Cerebellar cortex (tissue), 1 donor: ENCODE results near the gene EEF1AKMT1.
"Not testable (repeated sequence)": the region's sequence is repeated elsewhere in the genome, so short reads cannot be mapped to it uniquely, and the experiment has no call there.

ENCODE experiments used
- DNase-seq: peaks from one replicate; pipeline ENCODE4 v3.0.0-alpha.2; 2015; ENCODE audit warnings: low spot score

The EEF1AKMT1 gene

GRCh38 chr13:20696073-20696472 is 77.7 kb downstream of the EEF1AKMT1 start:
- no peak for DNase-seq

- DNase-seq: no peak
These were observed 82.1 kb downstream of the EEF1AKMT1 start for GRCh38 chr13:20691616-20692015.

- DNase-seq: no peak
These were observed 84.5 kb downstream of the EEF1AKMT1 start for GRCh38 chr13:20689291-20689690.

DNA sequence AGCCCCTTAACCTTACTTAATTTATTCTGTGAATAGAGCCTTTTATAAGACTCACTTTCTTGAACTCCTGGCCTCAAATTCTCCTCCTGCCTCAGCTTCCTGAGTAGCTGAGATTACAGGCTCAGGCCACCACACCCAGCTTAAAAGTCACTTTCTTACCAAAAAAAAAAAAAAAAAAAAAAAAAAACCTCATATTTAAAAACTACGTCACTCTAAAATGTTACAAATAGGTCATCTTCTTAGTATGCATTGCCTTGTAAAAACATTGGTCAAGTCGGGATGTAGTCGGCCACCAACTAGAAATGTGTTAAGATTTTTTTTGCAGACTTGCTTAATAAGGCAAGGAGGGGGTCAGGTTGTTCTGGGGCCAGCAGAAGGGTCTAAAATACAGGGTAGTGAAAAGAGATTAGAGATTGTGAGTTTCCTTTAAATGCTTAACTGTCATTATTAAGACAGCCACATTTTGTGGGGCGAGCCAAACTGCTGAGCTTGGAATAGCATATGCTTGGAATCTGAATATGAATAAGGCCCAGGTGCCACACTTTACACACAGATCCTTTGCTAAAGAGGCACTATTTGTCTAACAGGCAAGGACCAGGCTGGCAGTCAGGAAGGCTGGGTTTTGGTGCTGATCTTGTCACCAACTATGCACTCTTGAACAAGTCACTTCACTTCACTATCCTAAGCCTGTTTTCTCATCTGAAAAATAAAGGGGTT is 86.7 kb downstream of the EEF1AKMT1 start:
- no peak for DNase-seq

DNA sequence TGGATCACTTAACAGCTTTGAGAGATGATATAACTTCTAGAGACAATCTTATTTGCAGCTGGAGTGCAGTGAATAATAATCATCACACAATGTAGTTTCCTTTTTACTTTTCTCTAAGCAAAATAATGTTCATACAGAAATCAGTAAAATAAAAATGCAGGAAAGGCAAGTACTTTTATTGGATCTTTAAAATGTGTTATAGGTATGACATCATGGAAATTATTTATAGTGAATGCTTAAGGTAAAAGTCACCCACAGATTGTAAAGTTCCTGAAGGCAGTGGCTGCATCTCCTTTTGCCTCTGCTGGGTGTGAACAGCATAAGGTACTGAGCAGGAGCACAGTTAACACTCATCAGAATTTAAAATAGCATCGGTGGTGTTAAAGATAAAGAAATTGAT is 87.6 kb downstream of the EEF1AKMT1 start:
- no peak for DNase-seq

DNA sequence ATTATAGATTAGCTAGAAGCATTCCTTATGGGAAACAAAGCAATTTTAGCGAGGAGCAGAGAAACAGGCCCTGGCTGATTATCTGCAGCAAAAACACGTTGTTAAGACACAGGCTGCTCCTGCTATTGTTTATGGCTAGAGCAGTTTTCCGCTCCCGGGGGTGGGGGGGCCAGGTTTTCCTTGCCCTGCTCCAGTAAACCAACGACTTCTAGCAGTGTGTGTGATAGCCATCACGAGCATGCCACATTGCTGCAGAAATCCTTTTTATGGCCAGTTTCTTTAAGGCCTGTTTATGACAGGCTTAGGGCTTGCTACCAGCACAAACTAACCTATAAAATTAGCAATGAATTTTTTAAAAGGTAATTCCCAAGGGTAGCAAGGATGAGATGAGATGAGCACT is 88.7 kb downstream of the EEF1AKMT1 start:
- DNase-seq: no peak

- no peak for DNase-seq
These were observed 89.2 kb downstream of the EEF1AKMT1 start for GRCh38 chr13:20684546-20684945.

DNA sequence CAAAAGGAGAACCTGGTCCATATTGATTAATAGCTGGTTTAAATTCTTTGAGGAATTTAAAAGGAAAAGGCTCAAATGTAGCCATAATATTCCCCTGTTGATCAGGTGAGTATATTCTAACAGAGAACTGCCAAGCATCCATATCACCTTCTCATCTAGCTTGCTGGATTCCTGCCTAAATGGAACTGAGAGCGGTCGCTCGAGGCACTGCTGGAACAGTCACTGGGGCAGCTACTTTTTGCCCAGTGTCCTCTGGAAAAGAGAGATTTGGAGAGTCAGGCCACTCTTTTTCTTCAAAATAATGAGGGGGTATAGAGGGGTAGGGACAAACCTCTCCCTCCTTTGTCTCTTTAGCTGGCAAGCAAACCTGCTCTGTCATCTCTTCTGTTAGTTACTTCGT is 89.7 kb downstream of the EEF1AKMT1 start:
- DNase-seq: no peak

DNA sequence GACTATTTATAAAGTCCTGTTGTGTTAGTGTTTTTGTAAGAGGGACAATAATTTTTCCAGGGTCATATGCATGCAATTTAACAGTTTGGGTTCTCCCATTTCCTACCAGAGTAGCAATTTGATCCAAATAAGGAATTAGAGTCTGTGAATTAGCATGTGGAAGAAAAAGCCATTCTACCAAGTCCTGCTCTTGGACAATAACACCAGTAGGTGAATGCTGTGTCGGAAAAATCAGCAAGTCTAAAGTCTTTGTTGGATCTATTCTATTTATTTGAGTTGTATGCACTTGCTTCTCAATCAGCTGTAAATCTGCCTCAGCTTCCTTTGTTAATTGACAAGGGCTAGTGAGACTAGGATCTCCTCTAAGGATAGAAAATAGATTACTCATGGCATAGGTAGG is 91.7 kb downstream of the EEF1AKMT1 start:
- DNase-seq: no peak

DNA sequence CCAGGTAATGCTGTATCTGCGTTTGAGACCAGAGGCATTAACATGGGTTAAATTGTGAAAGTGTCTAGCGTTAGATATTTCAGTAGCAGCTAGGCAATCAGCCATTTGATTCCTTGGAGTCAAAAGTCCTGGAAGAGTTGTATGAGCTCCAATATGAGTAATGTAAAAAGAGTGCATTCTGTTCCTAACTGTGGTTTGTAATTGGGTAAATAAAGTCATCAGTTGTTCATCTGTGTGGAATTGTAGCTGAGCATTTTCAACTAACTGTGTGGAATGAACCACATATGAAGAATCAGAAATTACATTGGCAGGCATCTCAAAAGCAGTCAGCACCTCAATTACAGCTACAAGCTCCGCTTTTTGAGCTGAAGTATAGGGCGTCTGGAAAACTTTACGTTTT is 92.3 kb downstream of the EEF1AKMT1 start:
- DNase-seq: not testable (repeated sequence)

DNA sequence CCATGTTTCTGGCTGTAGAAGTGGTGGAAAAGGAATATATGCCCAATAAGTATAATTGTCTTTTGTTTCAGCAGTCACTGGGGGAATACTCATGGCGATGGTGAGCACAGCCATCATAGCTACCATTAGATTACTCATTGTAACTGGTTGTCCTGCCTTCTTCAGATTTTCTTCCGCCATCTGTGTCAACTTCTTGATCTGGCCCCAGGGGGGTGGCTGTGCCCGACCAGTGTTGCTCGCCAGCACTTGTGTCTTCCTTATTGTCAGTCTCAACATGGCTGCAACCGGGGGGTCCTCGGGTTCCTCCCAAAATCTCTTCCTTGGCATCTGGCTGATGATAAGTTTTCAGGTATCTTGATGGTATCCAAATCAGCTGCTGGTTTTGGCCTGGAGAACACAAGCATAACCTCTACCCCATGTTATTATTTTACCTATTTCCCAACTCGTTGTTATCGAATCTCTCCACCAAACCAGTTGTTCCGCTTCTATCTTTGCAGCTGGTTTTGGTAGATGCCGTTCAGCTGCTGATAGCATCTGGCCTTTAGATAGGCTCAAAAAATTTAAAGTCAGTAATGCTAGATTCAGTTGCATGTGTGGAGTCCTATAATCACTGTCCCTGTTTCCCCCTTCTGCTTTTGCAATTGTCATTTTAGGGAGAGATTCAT is 93.2 kb downstream of the EEF1AKMT1 start:
- no peak for DNase-seq

- no peak for DNase-seq
These were observed 93.9 kb downstream of the EEF1AKMT1 start for GRCh38 chr13:20679879-20680278.
